NCI-H2029 (cell line): ENCODE data around the gene DSE.

ENCODE experiments used
- DNase-seq: peaks from one replicate; lab custom pipeline; 2025; lab: John Stamatoyannopoulos, UW

The DSE gene

GRCh38 chr6:116482780-116483179 is 112.0 kb downstream of the DSE start:
- no peak for DNase-seq

GRCh38 chr6:116483616-116484015 is 112.9 kb downstream of the DSE start:
- peak; percentile 73 for DNase-seq

GRCh38 chr6:116485559-116486184 is 114.9 kb downstream of the DSE start:
- no peak for DNase-seq

GRCh38 chr6:116491610-116492330 is 121.0 kb downstream of the DSE start:
- DNase-seq = no peak

GRCh38 chr6:116492331-116493067 is 121.8 kb downstream of the DSE start:
- DNase-seq = no peak
